Erythroblast (primary cell): Measurements from ENCODE around the gene CA11.

Experiments
- DNase-seq, 2 experiments: peaks; one replicate each; lab custom pipeline; 2025; lab: John Stamatoyannopoulos, UW
- GATA1 ChIP-seq: IDR thresholded peaks from 2 replicates; pipeline ENCODE4 v1.6.1; 2011; ENCODE audit warnings: low read depth, mild to moderate bottlenecking, control low read depth, low read length, moderate library complexity
- POLR2A ChIP-seq: IDR thresholded peaks from 2 replicates; pipeline ENCODE4 v1.6.1; 2011; ENCODE audit warnings: mild to moderate bottlenecking, low read length

Gene CA11

GRCh38 chr19:48625891-48626327 lies 20.1 kb downstream of the CA11 start:
- no peak for DNase-seq
- TF ChIP-seq POLR2A (no peak), GATA1 (no peak)

DNA sequence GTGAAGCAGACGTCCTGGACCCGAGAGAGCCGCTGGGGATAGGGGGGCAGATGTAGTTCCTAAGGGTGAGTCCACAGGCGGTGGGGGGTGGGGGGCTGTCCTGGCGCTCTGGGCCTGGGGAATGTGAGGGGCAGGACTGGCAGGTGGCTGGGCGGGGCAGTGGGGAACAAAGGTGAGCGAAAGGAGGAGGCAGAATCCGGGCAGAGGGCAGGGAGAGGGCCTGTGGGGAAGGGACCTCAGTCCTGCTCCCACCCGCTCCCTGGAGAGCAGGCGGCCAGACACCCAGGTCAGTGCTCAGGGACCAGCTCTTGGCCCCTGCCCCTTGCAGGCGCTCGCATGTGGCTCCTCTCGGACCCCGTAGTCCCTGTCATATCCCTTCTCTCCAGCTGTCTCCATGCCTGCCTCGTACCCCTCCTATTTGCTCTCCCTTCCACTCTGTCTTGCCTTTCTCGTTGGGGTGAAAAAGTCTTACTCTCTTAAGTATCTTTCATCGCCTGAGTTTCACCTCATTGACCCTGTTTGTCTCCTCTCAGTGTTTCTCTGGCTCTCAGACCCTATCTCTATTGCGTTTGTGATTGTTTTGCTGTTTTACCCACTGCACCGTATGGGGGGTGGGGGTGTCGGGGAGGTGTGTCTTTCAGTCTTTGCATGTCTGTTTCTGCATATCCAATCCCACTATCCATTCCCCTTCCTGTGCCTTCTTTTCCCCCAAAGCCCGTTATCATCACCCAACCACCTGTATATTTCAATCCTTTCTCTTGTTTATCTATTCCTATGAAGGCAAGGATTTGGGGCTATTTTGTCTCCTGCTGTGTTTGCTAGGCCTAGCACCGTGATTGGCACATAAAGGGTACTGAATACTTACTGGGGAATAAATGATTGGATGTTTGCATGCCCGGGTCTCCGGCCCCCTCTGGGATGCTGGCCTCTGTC lies 20.9 kb downstream of the CA11 start:
- TF ChIP-seq GATA1 (no peak), POLR2A (no peak)
- no peak for DNase-seq

DNA sequence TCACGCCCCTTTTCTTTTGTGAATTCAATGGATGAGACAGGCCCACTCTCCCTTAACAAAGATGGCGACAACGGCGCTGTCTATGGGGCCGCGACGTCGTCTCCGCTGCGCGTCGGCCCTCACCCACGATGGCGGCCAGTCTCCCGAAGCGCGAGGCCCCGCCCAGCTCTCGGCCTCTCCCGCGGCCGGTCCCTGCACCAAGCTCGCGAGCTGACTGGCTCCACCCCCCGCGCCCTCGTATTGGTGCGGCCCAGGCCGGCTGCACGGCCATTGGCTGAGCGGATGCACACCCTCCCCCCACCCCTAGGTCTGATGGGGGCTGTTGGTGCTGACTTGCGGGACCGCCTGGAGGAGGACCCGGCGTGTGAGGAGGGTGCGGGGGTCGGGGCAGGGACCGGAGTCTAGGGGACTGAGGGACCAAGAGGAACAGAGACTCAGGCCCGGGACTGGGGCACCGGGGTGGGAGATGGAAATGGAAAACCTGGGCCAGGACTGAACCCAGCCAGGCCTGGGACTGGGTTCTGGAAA lies 21.9 kb downstream of the CA11 start:
- TF ChIP-seq POLR2A (peak; percentile 6), GATA1 (no peak)
- DNase-seq = peak; percentile 99

GRCh38 chr19:48623556-48624066 lies 22.4 kb downstream of the CA11 start:
- peak; percentile 66 to 69 for DNase-seq
- TF ChIP-seq POLR2A = no peak
- TF ChIP-seq GATA1 = no peak

DNA sequence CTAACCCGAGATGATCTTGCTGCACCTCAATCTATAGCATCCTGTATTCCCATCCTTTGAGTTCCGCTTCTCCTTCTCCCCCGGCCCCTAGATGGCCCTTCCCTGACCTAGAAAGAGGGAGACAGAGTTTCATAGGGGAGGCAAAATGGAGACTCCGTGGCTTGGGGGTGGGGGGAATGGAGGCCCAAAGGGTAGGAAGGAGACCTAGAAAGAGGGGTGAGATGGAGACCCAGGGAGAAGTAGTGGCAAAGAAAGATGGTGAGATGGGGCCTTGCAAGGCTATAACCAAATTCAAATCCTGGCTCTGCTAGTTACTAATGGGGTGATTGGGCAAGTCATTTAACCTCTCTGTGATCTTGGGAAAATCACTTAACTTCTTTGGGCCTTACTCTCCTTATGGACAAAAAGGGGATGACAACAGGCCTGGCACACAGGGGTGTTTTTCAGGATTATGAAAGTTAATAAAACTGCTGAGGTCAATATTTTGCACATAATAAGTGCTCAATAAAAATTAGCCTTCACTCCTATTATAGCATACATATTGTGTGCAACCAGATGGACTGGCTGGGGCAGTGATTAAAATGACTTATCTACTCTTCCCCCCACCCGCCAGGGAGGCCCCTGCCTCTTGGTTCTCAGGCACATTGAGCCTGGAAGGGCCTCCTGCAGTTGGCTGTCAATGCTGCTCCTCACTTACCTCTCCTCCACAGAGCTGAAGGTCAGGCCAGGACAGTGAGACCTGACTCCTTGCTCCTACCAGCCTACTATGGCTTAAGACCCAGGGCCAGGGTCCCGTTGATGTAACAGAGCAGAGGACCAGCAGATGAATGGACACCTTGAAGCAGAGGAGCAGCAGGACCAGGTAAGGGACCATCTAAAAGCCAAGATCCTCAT lies 26.0 kb downstream of the CA11 start:
- no peak for TF ChIP-seq GATA1
- TF ChIP-seq POLR2A = no peak
- peak; percentile 63 to 87 for DNase-seq

GRCh38 chr19:48618916-48619691 lies 26.9 kb downstream of the CA11 start, which contains the start of the genes RPL18 and SPHK2:
RPL18 (minus strand) TSS chr19:48619178; CDS start chr19:48619143, 35 bp downstream.
SPHK2 (plus strand) TSS chr19:48619506; CDS start chr19:48620515, 1,009 bp downstream.
- TF ChIP-seq GATA1 (peak; percentile 76), POLR2A (peak; percentile 96)
- DNase-seq = peak; percentile 100

DNA sequence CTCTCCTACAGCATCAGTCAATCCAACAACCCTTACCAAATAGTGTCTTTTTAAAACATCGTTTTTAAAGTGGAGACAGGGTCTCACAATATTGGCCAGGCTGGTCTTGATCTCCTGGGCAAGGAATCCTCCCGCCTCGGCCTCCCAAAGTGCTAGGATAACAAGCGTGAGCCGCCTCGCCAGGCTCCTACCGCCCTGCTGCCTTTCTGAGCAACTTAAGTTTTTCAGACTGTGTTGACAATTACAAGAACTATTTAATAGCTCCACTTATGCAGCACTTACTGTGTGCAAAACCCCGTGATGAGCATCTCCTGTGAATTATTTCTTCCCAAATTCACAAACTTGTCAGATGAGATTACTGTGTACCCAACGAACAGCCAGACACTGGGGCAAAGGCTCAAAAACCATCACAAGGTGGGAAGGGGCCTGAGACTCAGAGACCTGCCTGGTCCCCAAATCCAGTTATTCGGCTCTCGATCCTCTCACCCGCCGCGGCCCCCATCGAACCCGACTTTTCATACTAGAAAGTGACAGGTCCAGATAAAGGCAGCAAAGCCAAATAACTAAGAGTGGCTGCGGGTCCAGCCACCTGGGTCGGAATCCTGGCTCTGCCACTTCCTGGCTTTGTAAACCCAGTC lies 27.6 kb downstream of the CA11 start:
- TF ChIP-seq POLR2A = no peak
- no peak for TF ChIP-seq GATA1
- DNase-seq = peak in 1 of 2 experiments; percentile 65

DNA sequence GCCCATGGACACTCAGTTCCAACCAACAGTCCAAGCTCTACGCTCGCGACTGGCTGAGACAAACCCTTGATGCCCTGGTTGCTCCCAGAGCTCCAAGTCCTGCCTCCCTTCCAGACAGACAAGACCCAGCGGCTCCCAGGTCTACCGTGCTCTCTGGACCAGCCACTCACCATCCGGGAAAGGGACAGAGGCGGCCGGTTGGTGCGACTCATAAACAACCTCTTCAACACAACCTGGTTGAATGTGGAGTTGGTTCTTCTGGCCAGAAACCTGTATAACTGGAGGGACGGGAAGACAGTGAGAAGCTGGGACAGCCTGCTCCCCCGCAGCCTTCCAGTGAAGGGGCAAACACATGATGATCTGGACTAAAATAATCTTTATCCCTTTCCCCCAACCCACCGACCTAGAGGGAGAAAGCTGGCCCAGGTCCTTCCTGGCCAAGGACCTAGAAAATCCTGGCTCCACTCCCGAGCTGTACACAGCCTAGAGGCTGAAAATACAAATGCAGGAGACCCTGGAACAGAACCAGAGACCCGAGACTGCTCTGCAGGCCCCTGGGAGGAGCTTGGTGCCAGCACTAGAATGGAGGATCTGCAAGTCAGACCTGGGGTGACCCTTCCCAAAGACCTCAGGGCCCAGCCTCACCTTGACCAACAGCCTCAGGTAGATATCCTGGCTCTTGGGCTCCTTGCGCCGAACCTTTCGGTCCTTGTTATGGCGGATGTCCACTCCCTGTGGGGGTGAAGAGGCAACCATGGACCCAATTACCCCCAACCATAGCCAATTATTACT lies 28.6 kb downstream of the CA11 start:
- TF ChIP-seq POLR2A = no peak
- TF ChIP-seq GATA1 = no peak
- no peak for DNase-seq

DNA sequence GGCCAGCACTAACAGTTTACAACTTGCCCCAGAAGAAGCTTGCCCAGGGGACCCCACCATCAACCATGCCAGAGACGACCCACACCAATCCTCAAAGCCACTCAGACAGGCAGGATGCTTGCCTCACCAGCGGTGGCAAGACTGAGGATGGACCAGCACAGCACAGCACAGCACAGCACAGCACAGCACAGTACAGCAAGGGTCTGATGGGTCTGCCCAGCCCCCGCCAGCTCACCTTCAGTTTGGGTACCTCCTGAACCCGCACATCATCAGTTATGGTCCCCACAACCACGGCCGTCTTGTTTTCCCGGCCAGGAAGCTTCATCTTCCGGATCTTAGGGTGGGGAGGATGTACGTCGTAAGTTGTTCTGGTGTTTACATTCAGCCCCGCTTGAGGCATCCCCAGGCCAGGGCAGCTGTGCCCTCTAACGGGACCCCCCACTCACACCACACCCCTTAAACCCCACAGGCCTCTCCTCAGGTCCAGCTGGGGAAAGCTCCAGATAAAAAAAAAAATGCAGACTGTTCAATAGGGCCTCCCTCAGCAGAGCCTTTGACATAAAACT lies 29.4 kb downstream of the CA11 start:
- DNase-seq = no peak
- TF ChIP-seq GATA1 (no peak), POLR2A (no peak)

- no peak for TF ChIP-seq POLR2A
- no peak for TF ChIP-seq GATA1
- DNase-seq = no peak
Observed at GRCh38 chr19:48616041-48616436, 29.9 kb downstream of the CA11 start.

GRCh38 chr19:48615231-48616040 lies 30.6 kb downstream of the CA11 start:
- DNase-seq = no peak
- TF ChIP-seq POLR2A = no peak
- TF ChIP-seq GATA1 = no peak
